Activated CD8-positive, alpha-beta memory T cell treated with anti-CD3 and anti-CD28 coated beads for 1 hour (primary cell): ENCODE results near the gene FHIP1A.

Experiments
- DNase-seq, 2 donors: peaks; one replicate each; pipeline ENCODE4 v3.0.0-alpha.2; 2020; ENCODE audit warnings: low read depth in 1 of 2; ENCODE audit errors: extremely low read depth in 1 of 2

The FHIP1A gene

DNA sequence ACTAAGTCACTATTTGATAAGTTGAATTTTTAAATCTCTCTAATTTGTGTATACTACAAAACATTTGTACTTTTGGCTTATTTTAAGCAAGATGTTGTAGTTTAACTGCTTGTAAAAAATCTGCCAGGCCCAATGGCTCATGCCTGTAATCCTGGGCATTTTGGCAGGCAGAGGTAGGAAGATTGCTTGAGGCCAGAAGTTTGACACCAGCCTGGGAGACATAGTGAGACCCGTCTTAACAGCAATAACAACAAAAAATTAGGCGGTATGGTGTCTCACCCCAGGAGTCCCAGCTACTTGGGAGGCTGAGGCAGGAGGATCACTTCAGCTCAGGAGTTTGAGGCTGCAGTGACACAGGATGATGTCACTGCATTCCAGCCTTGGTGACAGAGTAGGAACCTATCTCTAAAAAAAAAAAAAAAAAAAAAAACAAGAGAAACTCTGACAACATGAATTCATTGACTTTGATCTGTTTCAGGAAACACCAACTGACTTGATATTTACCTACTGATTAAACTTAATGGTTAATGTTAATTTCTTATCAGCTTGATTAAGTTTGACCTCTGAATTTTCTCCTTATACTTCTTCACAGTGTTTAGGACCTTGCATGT, 8.9 kb downstream of the FHIP1A start:
- no peak for DNase-seq

DNA sequence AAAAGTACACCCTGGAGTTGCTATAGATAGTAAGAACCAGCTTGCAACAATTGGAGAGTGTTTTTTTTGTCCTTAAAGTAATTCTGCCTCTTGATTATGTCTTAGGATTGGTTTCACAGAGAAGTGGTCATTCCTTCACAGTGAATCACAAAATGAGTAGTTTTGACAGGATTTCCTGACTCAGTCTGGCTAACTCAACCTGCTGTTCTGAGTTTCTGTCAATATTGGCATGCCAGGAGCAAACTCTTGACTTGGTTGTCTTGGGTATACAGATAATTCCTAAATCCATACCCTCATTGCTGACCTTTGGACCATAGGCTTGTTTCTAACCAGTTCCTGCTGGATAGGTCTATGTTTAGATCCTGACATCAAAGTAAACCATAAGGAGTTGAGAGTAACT, 9.4 kb downstream of the FHIP1A start:
- no peak for DNase-seq

DNA sequence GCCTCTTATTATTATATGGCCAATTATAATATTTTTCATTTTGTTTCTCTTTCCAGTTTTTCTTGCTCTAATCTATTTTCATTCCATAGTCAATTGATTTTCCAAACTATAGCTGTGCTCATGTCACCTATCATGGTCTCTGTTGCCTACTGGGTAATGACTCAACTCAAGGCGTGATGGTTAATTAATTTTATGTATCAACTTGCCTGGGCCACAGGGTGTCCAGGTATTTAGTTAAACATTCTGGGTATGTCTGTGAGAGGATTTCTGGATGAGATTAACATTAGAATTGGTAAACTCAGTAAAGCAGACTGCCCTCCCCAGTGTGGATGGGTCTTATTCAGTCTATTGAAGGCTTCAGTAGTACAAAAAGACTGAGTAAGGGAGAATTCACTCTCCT, 9.9 kb downstream of the FHIP1A start:
- DNase-seq, result no peak

DNA sequence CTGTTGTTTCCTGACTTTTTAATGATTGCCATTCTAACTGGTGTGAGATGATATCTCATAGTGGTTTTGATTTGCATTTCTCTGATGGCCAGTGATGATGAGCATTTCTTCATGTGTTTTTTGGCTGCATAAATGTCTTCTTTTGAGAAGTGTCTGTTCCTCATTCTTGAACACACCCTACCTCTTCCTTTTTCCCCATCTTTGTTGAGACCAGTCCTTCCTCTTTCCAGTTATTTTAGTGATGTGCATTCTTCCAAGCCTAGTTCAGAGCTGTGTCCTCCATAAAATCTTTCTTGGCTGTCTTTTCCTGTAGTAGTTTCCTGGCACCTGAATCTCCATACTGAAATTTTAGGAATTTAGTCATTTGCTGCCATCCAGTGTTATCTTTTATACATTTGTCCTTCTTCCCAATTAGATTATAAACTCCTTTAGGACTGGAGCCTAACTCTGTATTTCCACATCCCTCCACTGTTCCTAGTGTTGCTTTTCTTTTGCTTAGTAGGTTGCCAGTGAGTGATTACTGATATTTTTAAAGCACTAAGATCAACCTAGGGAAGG, 11.4 kb downstream of the FHIP1A start:
- DNase-seq, result no peak

DNA sequence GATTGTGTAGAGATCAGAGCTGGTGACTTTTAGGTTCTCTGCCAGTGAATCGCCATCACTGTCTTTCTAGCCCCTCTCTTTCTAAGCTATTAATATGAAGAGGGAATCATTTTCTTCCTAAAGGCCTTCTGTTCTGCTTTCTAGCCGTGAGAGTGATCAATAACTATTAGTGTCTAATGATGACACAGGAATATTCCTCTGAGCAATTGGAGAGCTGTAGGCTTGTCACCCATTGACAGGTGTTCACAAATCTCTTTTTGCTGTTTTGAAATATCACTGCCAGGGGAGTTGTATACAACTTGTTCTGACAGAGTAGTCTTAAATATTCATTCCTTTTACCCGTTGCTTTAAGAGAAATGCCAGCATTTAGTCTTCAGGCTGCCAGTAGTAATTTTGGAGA, 13.9 kb downstream of the FHIP1A start:
- DNase-seq, result no peak

DNA sequence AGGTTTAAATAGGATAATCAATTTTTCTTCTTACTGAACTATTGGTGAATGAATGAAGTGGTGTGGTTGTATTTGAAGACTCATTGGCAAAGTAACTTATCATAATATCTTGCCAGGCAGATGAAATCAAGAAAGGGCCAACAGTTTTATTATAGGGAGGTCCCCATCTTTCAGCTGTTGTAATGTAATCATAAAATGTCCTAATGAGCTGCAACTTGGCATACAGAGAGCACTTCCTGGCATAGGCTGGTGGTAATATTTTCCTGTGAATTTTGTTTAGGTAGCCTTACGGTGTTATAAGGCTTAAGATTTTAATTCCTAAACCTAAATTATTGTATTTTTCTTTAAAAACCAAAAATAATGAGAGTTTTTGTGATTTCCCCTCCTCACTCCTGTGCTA, 17.5 kb downstream of the FHIP1A start:
- DNase-seq, result no peak

DNA sequence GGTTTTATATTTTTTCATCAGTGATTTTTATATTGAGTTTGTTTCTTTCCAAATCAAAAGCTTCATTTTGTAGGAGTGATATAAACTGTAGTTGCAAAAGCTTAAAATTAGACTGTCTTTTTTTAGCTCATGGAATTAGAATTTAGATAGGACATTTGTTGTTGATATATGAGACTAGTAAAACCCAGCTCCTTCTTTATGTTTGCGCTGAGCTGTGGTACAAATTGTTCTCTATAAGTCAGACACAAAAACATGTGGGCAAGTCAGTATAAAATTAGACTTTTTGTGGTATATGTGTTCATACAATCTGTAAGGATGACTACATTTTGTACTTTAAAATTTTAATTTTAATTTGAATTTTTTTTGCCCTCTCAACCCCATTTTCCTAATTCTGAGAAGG, 18.3 kb downstream of the FHIP1A start:
- DNase-seq, result no peak

DNA sequence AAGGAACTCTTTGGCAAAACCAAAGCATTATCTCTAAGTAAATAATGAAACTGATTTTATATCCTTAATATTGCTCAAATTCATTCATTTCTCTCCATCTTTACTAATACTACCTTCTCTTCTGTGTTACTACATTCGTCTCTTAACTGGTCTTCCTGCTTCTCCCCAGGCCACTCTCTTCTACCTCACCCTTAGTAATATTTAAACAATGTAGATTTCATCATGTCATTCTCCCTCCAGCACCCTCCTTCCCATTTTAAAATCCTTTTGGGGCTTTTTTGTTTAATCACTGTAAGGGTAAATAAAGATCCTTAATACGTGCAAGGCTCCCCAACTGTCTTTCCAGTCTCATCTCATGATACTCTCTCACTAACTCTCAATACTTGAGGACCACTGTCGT, 19.4 kb downstream of the FHIP1A start:
- no peak for DNase-seq

DNA sequence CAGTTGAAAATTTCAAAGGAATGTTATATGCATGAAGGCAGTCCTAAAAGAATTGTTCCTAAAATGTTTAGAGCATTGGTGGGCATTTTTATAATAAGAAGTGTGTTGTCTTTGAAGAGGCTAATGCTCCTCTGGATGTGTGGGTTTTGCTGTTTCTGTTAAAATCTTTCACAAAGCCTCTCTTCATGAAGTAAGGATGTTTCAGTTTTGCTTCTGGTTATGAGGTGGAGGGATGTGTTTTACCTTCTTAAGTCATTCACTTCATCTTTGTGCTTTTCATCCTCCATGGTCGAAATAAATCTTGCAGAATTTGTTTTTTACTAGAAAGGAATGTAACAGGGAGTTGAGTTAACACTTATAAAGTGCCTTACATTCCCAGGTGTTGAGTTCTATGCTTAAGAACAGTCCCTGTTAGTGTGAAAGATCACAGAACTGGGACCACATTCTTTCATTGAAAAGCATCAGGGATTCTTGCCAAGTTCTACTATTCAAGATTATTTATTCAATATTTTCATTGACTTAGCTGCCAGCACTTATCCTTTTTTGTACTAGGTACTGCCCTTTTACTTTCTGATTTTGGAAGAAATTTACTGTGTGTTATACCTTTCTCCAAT, 21.1 kb downstream of the FHIP1A start:
- DNase-seq, result no peak

DNA sequence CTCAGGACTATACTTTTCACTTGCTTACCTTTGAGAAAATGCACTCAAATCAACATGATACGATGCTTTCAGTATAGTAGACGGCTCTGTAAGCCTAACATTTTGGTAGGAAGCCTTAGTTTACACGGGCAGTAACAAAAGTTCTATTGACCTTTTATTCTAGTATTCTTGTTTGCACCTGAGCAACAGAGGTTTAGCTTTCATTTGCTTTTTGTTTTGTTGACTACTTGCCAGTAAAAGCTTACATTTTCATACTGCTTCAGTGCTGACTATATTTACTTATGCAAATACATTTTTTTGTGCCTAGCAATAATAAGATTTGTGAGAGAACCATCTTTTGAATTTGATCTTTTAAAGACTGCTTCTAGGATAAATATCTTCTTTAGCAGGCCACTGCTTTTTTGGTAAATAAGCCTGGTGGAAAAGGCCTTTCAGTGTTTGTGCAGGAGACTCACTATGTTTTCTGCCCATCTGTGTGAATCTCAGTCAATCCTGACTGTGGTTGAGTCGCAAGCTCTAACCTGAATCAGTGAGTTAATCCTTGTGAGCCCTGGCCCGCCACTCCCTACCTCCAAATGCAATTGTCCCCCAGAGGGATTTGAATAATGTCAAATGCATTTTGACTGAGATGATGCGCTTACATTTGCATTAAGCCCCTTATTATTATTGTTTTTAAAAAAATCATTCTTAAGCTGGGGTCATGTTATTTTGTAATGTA, 21.9 kb downstream of the FHIP1A start:
- no peak for DNase-seq

DNA sequence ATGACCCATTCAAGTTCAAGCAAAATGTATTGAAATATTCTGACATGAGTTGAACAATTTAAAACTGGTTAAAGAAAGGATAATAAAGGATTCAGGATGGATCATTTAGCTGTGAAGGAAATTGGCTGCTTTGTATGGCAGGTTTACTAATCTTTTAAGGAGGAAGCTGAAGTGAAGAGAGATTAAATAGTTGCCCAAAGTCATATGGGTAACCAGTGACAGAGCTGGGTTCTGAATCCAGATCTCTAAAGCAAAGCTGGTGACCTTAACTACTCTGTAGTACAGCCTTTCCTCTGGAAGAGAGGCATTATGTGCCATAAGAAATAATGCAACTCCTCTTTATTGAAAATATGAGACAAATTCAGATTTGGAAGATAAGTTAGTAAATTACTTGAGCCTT, 22.8 kb downstream of the FHIP1A start:
- DNase-seq, result no peak

DNA sequence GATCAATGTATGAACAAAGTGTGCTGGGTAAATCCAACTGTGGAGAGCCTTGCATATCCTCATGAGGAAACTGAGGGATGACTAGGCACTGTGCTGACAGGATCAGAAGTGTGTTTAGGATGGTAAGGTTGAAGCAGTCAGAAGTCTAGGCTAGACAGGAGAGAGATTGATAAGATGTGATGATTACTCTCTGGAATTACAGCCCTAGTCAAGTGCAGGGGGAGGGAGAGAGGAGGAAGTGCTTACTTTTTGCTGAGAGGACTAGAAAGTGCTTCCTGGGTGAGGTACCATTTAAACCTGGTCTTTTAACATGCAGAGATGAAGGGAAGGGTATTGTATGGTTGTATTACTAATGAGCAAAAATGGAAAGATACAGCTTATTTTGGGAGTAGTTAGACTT, 23.7 kb downstream of the FHIP1A start:
- DNase-seq, result no peak

DNA sequence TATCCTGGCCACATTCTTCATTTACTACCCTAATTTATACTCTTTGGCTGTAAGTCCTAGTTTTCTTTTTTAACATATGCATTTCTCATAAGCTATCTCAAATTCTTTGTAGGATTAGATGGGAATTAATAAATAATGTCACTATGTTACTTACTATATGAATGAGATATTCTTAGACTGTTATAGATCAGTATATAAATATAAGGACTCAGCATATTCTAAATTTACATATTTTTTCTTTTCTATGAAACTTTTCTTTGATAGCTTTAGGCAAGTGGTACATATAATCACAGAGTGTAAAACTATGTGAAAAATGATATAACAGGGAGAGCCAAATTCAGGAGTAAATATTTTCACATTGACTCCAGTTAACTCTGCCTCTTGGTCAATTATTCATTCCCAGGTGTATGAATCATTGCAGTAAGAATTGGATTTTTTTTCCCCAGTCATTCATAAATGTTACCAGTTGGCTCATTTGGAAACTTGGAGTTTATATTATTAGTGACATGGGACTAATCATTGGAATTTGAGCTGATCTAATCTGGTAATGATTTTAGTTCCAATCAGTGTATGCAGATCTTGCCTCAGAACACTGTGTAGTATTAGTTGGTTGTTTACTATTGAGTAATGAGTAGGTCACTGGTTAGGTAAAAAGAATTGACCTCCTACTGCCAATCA, 25.3 kb downstream of the FHIP1A start:
- DNase-seq, result no peak

DNA sequence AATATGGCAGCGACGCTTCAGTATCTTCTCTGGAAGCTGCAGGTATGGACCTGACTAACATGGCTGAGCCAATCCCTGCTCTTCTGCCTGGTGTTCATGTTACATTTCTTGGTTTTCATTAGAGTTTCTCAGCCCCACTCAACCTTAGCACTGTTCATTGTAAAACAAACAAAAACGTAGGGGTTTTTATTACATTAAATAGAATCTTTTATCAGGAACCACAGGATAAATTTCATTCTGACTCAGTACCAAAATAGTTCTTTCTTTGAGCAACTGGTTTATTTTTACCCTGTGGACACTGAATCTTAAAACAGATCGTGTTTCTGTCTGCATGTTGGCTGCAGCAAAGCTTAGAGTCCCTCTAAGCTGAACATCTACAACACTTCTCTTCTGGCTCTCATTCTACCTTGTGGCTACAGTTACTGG, 27.1 kb downstream of the FHIP1A start:
- no peak for DNase-seq

DNA sequence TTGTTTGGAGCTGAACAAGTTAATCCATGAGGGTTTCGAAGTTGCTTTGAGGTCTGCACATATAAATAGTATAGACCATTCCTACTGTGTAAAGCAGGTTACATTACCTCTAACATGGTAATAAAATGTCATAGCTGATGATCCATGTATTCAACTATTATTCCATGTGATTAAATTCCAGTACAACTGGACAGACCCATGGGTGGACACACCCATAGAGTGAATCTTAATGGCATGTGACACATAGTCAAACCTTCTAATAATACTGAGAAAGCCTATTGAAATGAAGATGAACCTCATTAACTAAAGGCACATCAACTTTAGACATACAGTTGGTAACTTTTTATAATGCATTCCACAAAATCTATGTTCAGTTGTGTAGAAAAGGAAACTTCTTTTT, 28.5 kb downstream of the FHIP1A start:
- no peak for DNase-seq

DNA sequence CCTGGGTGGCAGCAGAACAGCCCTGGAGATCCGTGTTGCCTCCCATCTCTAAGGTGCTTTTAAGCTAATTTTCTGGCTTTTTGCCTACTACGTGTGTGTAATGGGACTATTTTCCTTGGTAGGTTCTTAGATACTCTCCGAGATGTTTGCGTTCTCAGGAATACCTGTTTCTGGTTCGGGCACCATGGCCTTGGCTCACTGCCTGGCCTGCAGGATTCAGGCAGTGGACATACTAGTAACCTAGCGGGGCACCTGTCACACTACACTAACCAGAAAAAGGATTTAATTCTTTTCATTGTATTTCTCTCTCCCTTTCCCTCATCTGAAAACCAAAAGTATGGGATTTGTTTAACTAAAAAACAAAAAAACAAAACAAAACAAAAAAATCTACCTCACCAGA, 29.2 kb downstream of the FHIP1A start:
- no peak for DNase-seq

DNA sequence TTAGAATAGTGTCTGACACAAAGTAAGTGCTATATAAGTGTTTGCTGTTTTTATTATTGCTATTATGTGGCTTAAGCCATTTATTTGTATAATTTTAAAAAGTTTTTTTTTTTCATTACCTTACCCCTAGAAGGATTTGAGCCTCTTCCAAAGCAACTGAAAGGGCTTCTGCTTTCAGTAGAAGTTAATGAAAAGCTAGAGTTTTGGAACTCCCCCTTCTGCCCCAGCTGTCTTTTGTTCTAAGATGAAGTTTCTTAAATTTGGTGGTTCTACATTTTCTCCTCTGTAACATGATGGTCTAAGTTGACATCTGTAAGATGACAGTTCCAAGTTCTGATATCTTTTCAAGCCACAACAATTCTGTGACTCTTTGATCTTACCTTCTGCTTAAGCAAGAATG, 30.3 kb downstream of the FHIP1A start:
- no peak for DNase-seq

DNA sequence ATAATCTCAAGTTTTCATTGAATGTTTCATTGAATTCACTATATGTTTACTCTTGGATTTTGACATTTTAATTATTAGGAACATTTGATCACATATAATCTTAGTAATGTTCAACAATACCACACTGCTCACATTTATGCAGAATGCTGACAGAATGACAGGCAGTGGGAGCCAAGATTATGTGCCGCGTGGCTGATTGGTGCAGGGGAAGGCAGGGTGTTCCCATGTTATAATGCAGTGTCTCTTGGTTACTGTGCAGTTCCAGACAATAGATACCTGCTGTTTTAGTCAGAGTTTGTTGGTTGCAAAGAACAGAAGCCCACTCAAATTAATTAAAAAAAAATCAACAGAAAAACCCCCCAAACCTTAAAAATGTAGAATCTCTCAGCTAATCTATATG, 33.0 kb downstream of the FHIP1A start:
- DNase-seq, result no peak

DNA sequence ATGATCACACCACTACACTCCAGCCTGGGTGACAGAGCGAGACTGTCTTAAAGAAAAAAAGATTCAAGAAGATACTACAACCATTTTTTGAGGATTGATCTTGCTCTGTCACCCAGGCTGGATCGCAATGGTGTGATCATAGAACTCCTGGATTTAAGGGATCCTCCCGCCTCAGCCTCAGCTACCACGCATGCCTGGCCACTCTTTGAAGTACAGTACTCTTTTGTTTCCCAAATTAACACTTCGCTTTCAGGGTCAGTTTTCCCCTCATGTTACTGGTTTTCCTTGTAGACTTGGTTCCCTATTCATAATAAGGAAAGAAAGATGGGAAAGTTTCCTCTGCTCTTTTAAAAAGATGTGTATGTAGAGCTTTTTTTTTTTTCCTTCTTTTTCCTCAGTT, 34.3 kb downstream of the FHIP1A start:
- DNase-seq, result no peak

DNA sequence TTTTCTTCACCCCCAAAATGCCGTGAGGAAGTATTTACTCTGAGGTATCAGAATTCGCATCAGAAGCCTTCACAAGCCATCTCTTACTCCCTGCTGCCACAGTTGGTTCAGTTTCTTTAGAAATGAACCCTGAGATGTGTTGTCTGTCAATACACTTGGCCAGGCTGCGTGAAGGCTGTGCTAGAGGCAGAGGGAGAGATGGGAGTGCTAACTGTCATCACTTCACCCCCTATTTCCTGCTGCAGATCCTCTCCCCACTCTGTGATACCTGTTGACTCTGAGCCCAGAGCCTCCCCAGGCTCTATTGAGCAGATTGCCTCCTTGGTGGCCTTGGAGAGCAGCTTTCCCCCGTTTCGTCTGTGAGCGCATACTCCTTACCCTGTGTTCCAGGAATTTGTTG, 34.8 kb downstream of the FHIP1A start:
- DNase-seq, result no peak

DNA sequence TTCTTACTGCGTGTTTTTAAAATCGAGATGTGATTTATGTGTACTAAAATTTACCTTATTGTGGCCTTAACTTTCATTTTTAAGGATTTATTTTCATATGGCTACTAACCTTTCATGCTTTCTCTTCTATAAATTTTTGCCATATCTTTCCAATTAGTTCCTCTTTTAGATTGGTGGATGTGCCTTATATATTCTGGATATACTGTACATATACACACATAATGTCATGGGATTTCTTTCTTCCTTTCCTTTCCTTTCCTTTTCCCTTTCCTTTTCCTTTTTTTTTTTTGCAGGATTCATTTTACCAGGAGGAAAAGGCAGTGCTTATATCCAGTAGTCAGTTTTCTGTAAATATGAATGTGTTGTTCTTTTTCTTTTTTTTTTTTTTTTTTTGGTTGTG, 37.2 kb downstream of the FHIP1A start:
- DNase-seq, result no peak

DNA sequence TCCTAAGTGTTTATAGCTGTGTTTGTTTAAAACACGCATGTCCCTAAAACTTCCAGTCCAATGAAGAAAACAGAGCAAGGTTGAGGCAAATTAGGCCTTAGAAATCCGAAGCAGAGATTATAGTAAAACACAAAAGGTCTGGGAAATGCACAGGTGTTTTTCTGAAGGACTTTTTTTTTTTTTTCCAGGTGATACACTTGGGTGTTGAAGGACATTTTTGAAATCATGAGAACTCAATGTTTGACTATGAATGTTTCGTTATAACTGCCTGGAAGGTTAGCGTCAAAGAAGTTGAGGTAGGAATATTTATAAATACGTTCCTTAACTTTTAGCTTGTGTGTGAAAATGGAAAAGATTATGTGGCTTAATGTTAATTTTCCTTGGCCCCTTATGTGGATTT, 45.5 kb downstream of the FHIP1A start:
- DNase-seq, result no peak
